Right cardiac atrium (tissue), 5 donors: ENCODE measurements around the gene HRAS. TPM values are rescaled to one million over a fixed set of nuclear protein-coding genes. Genes with fewer than 3 reads are reported as not detected.

Experiments
- ATAC-seq, 2 donors: fragments of 200-7000 bp; cut with Tn5 transposase; one replicate each; pipeline versions ENCODE4 v1.8.0 to v1.9.1; 2020; ENCODE audit warnings: moderate library complexity in 2 of 2, mild to moderate bottlenecking in 1 of 2
- DNase-seq, 3 donors: peaks; one replicate each; pipeline ENCODE4 v3.0.0-alpha.2; 2020
- H3K27ac ChIP-seq: one replicate; pipeline ENCODE4 v1.5.1; 2013; ENCODE audit warnings: mild to moderate bottlenecking, low read length, control low read depth, moderate library complexity
- H3K27me3 ChIP-seq: one replicate; pipeline ENCODE4 v1.6.1; 2013; ENCODE audit not compliant: control insufficient read depth, insufficient read depth
- H3K4me1 ChIP-seq: one replicate; pipeline ENCODE4 v1.6.1; 2013; ENCODE audit warnings: low read length; ENCODE audit not compliant: control insufficient read depth, insufficient read depth
- H3K4me3 ChIP-seq: one replicate; pipeline ENCODE4 v1.5.1; 2013; ENCODE audit warnings: low read length, control low read depth
- H3K9me3 ChIP-seq: one replicate; pipeline ENCODE4 v1.6.1; 2013; ENCODE audit warnings: low read length; ENCODE audit not compliant: control insufficient read depth
- WGBS: extraction: QIAGEN DNeasy Blood & Tissue Kit; methylation state at CpG from one replicate; pipeline ENCODE4 v1.1.7; 2013; 5-methylcytosine and 5-hydroxymethylcytosine counted together
- intact Hi-C, 4 donors: fragments of 100-400 bp; cut with DNase I; formaldehyde crosslinking; loops; one replicate each; pipeline versions ENCODE4 v1.11.0 to v1.14.0; 2022 to 2023
- polyA plus RNA-seq: library from polyadenylated mRNA; stranded (reverse); fragments of 200-250 nt; gene quantifications from one replicate; pipeline ENCODE4 v1.2.3, GENCODE V29; 2013
- total RNA-seq, 4 donors: library from RNA; stranded (reverse); fragmentation: NEBNext Ultra II Directional; extraction: Animal tissue kit (Norgen Biotek cat#: 25700); gene quantifications; one replicate each; pipeline ENCODE4 v1.2.1, GENCODE V29; 2021
- donor health status: healthy with polysubstance abuse.
- donor health status: DM: no; HTN: yes; CAD: no.
- donor health status: DM: no; HTN: no; CAD: no.
- donor health status: DM: no; HTN: yes; CAD: no; lungs with severe emphysema.
- donor health status: DM: yes; HTN: yes; CAD: no.

Gene HRAS
- total and polyA plus RNA-seq, 5 donors: 45.7 to 64.4 (median 51.4) TPM

DNA sequence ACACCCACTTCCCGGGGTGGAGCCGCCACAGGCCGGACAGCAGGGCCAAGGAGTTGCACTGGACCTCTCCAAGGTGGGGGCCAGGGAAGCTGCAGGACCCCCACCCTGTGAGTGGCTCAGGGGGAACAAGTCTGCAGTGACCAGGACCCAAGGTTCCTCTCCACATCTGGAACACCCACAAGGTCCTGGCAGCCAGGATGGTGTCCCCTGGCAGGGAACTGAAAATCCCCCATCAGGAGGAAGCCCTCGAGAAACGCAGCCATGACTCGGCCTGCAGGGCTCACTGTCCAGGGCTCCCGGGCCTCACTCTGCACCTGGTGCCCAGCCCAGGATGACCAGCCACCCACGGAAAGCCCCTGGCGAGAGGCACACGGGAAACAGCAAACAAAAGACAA lies 39.8 kb downstream of the HRAS start:
- peak in 2 of 3 donors; percentile 32 to 52 for DNase-seq
- no peaks in the 10 kb centered on the region for H3K4me1 ChIP-seq

DNA sequence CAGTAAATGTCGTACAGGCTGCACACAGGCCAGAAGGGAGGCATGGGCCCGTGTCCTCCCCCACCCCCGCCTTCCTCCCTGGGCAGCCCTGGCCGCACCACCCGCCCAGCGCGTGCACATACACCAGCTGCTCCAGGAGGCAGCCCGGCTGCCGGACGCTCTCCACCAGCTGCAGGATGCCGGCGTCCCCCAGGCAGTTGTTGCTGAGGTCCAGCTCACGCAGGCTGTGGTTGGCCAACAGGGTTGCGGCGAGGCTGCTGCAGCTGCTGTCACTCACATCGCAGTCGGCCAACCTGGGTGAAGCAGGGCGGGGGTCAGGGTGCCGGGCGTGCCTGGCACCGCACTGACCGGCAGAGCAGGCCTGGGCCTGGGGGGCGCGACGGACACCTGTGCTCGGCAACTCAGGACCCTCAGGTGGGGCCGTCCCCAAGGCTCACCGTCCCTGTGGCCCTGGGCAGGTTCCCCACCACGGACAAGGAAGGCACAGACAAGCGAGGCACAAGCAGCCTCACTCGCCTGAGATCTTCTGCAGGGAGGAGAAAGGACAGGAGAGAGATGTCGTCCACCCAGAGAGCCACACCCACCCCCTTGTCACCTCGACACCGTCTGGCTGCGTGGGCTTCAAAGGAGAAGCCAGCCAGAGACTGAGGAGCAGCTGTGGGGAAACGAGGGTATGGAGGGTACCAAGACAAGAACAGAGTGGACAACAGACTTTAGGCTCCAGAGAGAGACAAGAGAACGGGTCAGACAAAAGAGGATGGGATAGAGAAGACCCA lies 40.4 kb downstream of the HRAS start:
- 79% methylated on average over 37 of the region's 37 CpGs for WGBS
- Histone ChIP-seq H3K27ac (no peak overlapping the region), H3K9me3 (no peaks in the 10 kb centered on the region), H3K27me3 (no peaks in the 10 kb centered on the region), H3K4me3 (no peak overlapping the region), H3K4me1 (no peaks in the 10 kb centered on the region)
- intact Hi-C loops: no loop called here
- ATAC-seq: no peak
- peak in 2 of 3 donors; percentile 55 to 62 for DNase-seq

More for the DNA sequence above, 39.8 kb downstream of the HRAS start:
- intact Hi-C loops: no loop called here
- no peak overlapping the region for H3K27ac ChIP-seq
- no peak overlapping the region for H3K4me3 ChIP-seq
- no peak for ATAC-seq
- H3K9me3 ChIP-seq: no peaks in the 10 kb centered on the region
- no peaks in the 10 kb centered on the region for H3K27me3 ChIP-seq
- 58% methylated on average over 10 of the region's 10 CpGs for WGBS

DNA sequence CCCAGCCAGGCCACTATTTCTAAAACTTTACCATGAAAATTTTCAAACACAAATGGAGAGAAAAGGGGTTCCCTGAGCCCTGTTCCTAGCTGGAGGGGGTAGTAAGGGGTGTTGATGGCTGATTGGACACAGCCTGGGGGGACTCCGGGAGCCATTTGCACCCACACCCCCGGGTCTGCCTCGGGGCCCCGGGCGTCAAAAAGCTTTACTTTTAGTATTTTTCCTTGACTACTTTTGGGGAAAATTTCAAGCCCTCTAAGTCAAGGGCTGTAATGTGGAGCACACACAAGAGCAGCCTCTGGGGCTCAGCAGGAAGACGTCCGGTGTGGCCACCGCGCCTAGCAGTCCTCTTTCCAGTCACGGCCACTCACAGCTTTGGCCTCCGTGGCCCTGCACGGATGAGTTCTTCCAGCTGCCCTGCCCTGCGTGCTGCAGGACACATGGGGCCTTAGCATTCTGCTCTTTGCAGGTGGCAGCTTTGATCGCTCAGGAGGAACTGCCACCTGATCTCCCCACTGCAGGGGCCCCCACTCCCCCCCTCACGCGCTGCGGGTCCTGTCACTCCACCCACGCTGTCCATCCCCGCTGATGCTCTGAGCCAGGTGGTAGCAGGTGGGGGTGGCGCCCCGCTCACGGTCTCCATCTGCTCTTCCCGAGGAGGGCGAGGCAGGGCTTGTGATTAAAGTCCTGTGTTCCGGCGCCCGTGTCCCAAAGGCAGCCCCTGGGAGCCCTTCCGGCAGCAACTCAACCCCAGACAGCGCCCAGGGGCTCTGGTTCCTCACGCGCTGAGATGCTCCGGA lies 42.7 kb downstream of the HRAS start:
- no peak overlapping the region for H3K27ac ChIP-seq
- peak in 1 of 2 donors; percentile 2 for ATAC-seq
- no peaks in the 10 kb centered on the region for H3K4me1 ChIP-seq
- intact Hi-C loops: no loop called here
- 84% methylated on average over 32 of the region's 32 CpGs for WGBS
- no peak overlapping the region for H3K4me3 ChIP-seq
- H3K27me3 ChIP-seq: no peaks in the 10 kb centered on the region
- DNase-seq: peak in 2 of 3 donors; percentile 53 to 60
- no peaks in the 10 kb centered on the region for H3K9me3 ChIP-seq

DNA sequence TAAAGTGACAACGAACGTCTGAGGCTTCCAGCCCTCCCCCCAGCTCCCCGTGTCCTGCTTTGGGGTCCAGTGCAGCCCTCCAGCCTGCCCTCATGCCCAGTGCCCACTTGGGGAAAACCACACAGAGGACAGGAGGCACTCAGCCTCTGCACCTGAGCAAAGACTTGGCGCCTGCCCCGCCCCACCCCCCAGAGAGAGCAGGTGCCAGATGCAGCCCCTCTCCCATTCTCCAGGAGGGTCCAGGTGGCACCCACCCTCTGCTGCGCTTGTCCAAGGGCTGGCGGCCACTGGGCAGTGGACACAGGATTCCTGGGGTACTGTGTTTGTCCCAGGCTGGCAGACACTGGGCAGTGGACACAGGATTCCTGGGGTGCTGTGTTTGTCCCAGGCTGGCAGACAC lies 44.0 kb downstream of the HRAS start:
- H3K4me3 ChIP-seq: no peak overlapping the region
- intact Hi-C loops: no loop called here
- no peaks in the 10 kb centered on the region for H3K9me3 ChIP-seq
- H3K27ac ChIP-seq: no peak overlapping the region
- peak in 2 of 3 donors; percentile 28 to 50 for DNase-seq
- 89% methylated on average over 7 of the region's 7 CpGs for WGBS
- H3K4me1 ChIP-seq: no peaks in the 10 kb centered on the region
- no peaks in the 10 kb centered on the region for H3K27me3 ChIP-seq
- ATAC-seq: no peak

DNA sequence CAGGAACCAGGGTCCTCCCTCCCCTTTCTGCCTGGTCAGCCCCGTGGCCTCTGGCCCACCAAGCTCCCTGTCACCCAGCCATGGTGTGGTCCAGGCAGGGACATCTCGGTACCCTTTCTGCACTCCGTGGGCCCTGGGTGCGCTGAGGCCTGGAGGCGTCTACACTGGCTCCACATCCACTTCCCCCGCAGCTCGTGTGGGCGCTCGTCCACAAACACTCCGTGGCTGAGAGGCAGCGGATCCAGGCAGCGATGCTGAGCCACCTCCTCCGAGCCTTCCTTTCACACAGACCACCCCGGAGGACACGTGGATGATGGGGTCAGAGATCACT lies 44.5 kb downstream of the HRAS start:
- no peaks in the 10 kb centered on the region for H3K4me1 ChIP-seq
- DNase-seq: peak in 1 of 3 donors; percentile 52
- H3K4me3 ChIP-seq: no peak overlapping the region
- intact Hi-C loops: no loop called here
- H3K9me3 ChIP-seq: no peaks in the 10 kb centered on the region
- no peak for ATAC-seq
- 88% methylated on average over 15 of the region's 15 CpGs for WGBS
- H3K27me3 ChIP-seq: no peaks in the 10 kb centered on the region
- H3K27ac ChIP-seq: no peak overlapping the region

DNA sequence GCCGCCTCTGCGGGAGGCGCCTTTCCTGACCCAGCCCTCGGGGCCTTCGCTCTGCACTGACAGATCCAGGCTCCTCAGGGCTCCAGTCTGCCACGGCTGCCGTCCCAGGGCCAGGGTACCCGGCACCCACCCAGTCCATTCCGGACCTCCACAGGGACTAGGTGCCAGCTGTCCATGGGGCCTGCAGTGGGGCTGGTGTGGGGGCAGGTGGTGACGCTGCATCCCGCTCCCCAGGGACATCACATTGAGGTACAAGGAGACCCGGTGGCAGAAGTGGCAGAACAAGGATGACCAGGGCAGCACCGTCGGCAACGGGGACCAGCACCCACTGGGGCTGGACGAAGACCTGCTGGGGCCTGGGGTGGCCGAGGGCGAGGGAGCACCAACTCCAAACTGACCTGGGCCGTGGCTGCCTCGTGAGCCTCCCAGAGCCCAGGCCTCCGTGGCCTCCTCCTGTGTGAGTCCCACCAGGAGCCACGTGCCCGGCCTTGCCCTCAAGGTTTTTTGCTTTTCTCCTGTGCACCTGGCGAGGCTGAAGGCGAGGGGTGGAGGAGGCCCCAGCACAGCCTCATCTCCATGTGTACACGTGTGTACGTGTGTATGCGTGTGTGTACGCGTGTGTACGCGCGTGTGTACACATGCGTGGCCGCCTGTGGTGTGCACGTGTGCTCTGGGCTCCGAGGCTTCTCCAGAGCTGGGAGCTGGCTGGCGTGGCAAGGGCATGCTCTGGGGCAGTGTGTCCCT lies 45.0 kb downstream of the HRAS start:
- Histone ChIP-seq H3K27ac (no peak overlapping the region), H3K9me3 (no peaks in the 10 kb centered on the region), H3K27me3 (no peaks in the 10 kb centered on the region), H3K4me3 (no peak overlapping the region), H3K4me1 (no peaks in the 10 kb centered on the region)
- no peak for ATAC-seq
- intact Hi-C loops: no loop called here
- 95% methylated on average over 38 of the region's 38 CpGs for WGBS
- DNase-seq: peak in 2 of 3 donors; percentile 58 to 59

DNA sequence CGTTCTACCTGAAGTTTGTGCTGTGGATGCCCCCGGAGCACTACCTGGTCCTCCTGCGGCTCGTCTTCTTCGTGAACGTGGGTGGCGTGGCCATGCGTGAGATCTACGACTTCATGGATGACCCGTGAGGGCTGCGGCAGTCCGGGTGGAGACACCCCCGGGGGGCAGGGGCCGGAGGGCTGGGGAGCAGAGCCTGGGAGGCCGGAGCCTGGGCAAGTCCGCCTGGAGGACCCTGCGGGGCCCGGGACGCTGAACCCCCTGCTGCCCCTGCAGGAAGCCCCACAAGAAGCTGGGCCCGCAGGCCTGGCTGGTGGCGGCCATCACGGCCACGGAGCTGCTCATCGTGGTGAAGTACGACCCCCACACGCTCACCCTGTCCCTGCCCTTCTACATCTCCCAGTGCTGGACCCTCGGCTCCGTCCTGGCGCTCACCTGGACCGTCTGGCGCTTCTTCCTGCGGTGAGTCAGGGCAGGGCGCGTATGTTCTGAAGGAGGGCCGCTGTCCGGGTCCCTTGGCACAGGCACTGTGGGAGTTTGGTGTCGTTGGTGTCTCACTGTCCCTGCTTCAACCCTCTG lies 45.7 kb downstream of the HRAS start:
- Histone ChIP-seq H3K4me1 (no peaks in the 10 kb centered on the region), H3K27ac (no peak overlapping the region), H3K4me3 (no peak overlapping the region), H3K27me3 (no peaks in the 10 kb centered on the region), H3K9me3 (no peaks in the 10 kb centered on the region)
- intact Hi-C loops: no loop called here
- no peak for ATAC-seq
- DNase-seq: peak in 2 of 3 donors; percentile 51 to 68
- WGBS: 94% methylated on average over 37 of the region's 37 CpGs

DNA sequence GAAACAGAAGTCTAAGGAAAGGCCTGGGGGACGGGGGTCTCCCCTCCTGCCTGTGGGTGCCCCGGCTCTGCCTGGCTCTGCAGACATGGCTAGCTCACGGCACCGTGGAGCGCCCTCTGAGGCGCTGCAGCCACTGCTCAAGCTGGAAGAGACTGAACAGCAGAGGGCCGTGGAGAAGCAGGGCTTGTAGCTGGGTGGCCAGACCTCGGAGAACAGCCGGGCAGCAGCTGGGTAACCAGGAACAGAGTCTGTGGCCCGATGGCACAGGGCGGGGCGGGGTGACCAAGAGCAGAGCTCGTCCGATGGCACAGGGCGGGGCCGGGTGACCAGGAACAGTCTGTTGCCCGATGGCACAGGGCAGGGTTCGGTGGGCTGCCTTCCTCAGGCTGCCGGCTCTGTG lies 46.4 kb downstream of the HRAS start:
- ATAC-seq (no peak), DNase-seq (peak in 2 of 3 donors; percentile 47 to 49)
- 91% methylated on average over 19 of the region's 19 CpGs for WGBS
- no peak overlapping the region for H3K27ac ChIP-seq
- H3K9me3 ChIP-seq: no peaks in the 10 kb centered on the region
- no peaks in the 10 kb centered on the region for H3K27me3 ChIP-seq
- H3K4me1 ChIP-seq: no peaks in the 10 kb centered on the region
- no peak overlapping the region for H3K4me3 ChIP-seq
- intact Hi-C loops: no loop called here

DNA sequence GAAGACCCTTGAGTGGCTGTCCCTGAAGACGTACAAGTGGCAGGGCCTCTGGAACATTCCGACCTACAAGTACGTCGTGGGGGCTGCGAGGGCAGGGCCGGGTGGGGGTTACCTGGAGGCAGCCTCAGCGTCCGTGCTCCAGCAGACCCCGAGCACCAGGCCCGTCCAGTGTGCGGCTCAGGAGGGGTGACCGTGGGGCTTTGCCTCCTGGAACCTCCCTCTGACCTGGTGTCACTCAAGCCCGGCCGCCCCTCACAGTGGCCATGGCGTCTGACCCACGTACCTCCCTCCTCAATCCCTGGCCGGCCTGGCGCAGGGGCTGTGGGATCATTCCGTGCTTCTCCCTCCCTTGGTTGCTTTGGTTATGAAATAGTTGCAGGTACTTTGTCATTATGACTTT lies 46.8 kb downstream of the HRAS start:
- intact Hi-C loops: no loop called here
- DNase-seq (peak in 2 of 3 donors; percentile 37 to 57), ATAC-seq (no peak)
- H3K27ac ChIP-seq: no peak overlapping the region
- WGBS: 93% methylated on average over 19 of the region's 19 CpGs
- H3K9me3 ChIP-seq: no peaks in the 10 kb centered on the region
- no peaks in the 10 kb centered on the region for H3K27me3 ChIP-seq
- H3K4me1 ChIP-seq: no peaks in the 10 kb centered on the region
- no peak overlapping the region for H3K4me3 ChIP-seq

DNA sequence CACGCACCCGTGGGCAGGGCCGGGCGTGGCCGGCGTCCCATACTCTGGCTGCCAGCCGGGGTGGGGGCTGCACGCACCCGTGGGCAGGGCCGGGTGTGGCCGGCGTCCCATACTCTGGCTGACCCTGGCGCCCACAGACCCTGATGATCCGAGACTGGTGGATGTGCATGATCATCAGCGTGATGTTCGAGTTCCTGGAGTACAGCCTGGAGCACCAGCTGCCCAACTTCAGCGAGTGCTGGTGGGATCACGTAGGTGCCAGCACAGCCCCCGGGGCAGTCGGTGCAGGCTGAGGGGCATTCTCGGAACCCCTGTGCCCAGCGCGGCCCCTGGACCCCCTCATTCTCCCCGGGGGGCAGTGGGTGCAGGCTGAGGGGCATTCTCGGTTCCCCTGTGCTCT lies 47.3 kb downstream of the HRAS start:
- Histone ChIP-seq H3K4me1 (no peaks in the 10 kb centered on the region), H3K9me3 (no peaks in the 10 kb centered on the region), H3K27ac (no peak overlapping the region), H3K27me3 (no peaks in the 10 kb centered on the region), H3K4me3 (no peak overlapping the region)
- intact Hi-C loops: no loop called here
- 95% methylated on average over 25 of the region's 25 CpGs for WGBS
- peak in 1 of 2 donors; percentile 11 for ATAC-seq
- DNase-seq: peak in 2 of 3 donors; percentile 42 to 53
